H1 (cell line): ENCODE data around the gene CHCHD6. TPM values are rescaled to one million over a fixed set of nuclear protein-coding genes. Genes with fewer than 3 reads are reported as not detected.

Source experiments
- CTCF ChIA-PET: fragments of 300-600 bp; sonication (Branson Sonifier 250); formaldehyde crosslinking; loops from one replicate; lab custom pipeline; 2021; ENCODE audit not compliant: partially characterized antibody; lab: Charles Lee
- POLR2A ChIA-PET: fragments of 300-600 bp; sonication (Branson Sonifier 250); formaldehyde crosslinking; loops from one replicate; lab custom pipeline; 2021; ENCODE audit warnings: inconsistent platforms; ENCODE audit not compliant: partially characterized antibody; lab: Charles Lee
- DNase-seq, 2 experiments: peaks; one replicate each; pipeline versions ENCODE4 v3.0.0 to v3.0.0-alpha.2; 2010 to 2022; ENCODE audit warnings: low spot score in 2 of 2, low read depth in 1 of 2, mixed read lengths in 1 of 2
- FAIRE-seq: peaks from 2 replicates; lab custom pipeline; 2011; peaks lifted over from hg19 to GRCh38; lab: Jason Lieb, UNC
- H2AFZ ChIP-seq: 2 replicates; pipeline ENCODE4 v1.8.1; 2012; ENCODE audit warnings: low read length, inconsistent platforms
- H2AK5ac ChIP-seq: 2 replicates; pipeline ENCODE4 v1.6.1; 2013; ENCODE audit warnings: low read depth, low read length
- H2BK120ac ChIP-seq: replicated peaks from 2 replicates; pipeline ENCODE3; 2013; ENCODE audit warnings: low read depth, low read length, inconsistent platforms
- H2BK12ac ChIP-seq: 2 replicates; pipeline ENCODE4 v1.6.1; 2013; ENCODE audit warnings: low read depth, low read length
- H2BK15ac ChIP-seq: 2 replicates; pipeline ENCODE4 v1.6.1; 2013; ENCODE audit warnings: low read length
- H2BK20ac ChIP-seq: 2 replicates; pipeline ENCODE4 v1.6.1; 2013; ENCODE audit warnings: low read length
- H2BK5ac ChIP-seq: 2 replicates; pipeline ENCODE4 v1.6.1; 2013; ENCODE audit warnings: low read depth, low read length
- H3K14ac ChIP-seq: 2 replicates; pipeline ENCODE4 v1.6.1; 2013; ENCODE audit warnings: inconsistent platforms; ENCODE audit not compliant: insufficient read length
- H3K18ac ChIP-seq: 2 replicates; pipeline ENCODE4 v1.6.1; 2013; ENCODE audit warnings: low read length; ENCODE audit errors: extremely low read depth
- H3K23ac ChIP-seq: 2 replicates; pipeline ENCODE4 v1.6.1; 2013; ENCODE audit warnings: inconsistent platforms; ENCODE audit not compliant: insufficient read length
- H3K23me2 ChIP-seq: 2 replicates; pipeline ENCODE4 v1.6.1; 2013; ENCODE audit warnings: low read depth, low read length
- H3K27ac ChIP-seq: 2 replicates; pipeline ENCODE4 v1.6.1; 2011; ENCODE audit warnings: low read depth, low read length, inconsistent platforms
- H3K27me3 ChIP-seq, 4 experiments: replicated peaks in 1 of 4; 1 replicate in 1 of 4; 2 replicates in 3 of 4; pipeline versions ENCODE4 v1.6.1 to v1.8.1; 2011 to 2013; ENCODE audit warnings: low read length in 3 of 4, mild to moderate bottlenecking in 3 of 4, inconsistent platforms in 2 of 4, mixed read lengths in 2 of 4, moderate library complexity in 1 of 4; ENCODE audit not compliant: control insufficient read depth in 3 of 4, insufficient read depth in 3 of 4; ENCODE audit errors: extremely low read depth in 1 of 4
- H3K36me3 ChIP-seq, 4 experiments: 2 replicates each; pipeline versions ENCODE4 v1.6.1 to v1.8.1; 2011 to 2013; ENCODE audit warnings: mild to moderate bottlenecking in 4 of 4, low read length in 3 of 4, moderate library complexity in 2 of 4, control low read depth in 1 of 4, inconsistent platforms in 1 of 4; ENCODE audit not compliant: insufficient read depth in 4 of 4, control insufficient read depth in 2 of 4
- H3K4ac ChIP-seq: replicated peaks from 2 replicates; pipeline ENCODE3; 2013; ENCODE audit warnings: low read length, low read depth, mixed read lengths, inconsistent platforms; ENCODE audit not compliant: insufficient read length
- H3K4me1 ChIP-seq, 4 experiments: replicated peaks in 1 of 4; 1 replicate in 1 of 4; 2 replicates in 3 of 4; pipeline versions ENCODE4 v1.6.1 to v1.8.1; 2011 to 2013; ENCODE audit warnings: low read length in 3 of 4, inconsistent platforms in 2 of 4, mixed read lengths in 1 of 4; ENCODE audit not compliant: insufficient read depth in 4 of 4, control insufficient read depth in 3 of 4
- H3K4me2 ChIP-seq, 2 experiments: 2 replicates each; pipeline versions ENCODE4 v1.6.1 to v1.8.1; 2011 to 2013; ENCODE audit warnings: low read depth in 2 of 2, low read length in 2 of 2, control low read depth in 1 of 2, inconsistent platforms in 1 of 2, mild to moderate bottlenecking in 1 of 2; ENCODE audit not compliant: insufficient read depth in 1 of 2
- H3K4me3 ChIP-seq, 4 experiments: fragments of 200-600, 300-600 bp in 1 of 4; sonication (generic), shearing (Covaris generic), sonication (Bioruptor Twin) in 1 of 4; 2 replicates each; pipeline versions ENCODE4 v1.5.1 to v1.8.1; 2011 to 2016; ENCODE audit warnings: low read length in 4 of 4, low read depth in 3 of 4, control low read depth in 2 of 4, inconsistent platforms in 2 of 4, mild to moderate bottlenecking in 2 of 4, mixed read lengths in 1 of 4, moderate library complexity in 1 of 4; ENCODE audit not compliant: insufficient read depth in 2 of 4; ENCODE audit errors: extremely low read depth in 1 of 4
- H3K56ac ChIP-seq: replicated peaks from 2 replicates; pipeline ENCODE3; 2013; ENCODE audit warnings: low read depth, mild to moderate bottlenecking, mixed read lengths, low read length, inconsistent platforms; ENCODE audit not compliant: insufficient read length
- H3K79me1 ChIP-seq: 2 replicates; pipeline ENCODE4 v1.6.1; 2013; ENCODE audit warnings: low read depth, low read length, control low read depth
- H3K79me2 ChIP-seq, 2 experiments: 2 replicates each; pipeline versions ENCODE4 v1.6.1 to v1.8.1; 2012 to 2013; ENCODE audit warnings: low read length in 2 of 2, mild to moderate bottlenecking in 2 of 2, inconsistent platforms in 1 of 2; ENCODE audit not compliant: insufficient read depth in 2 of 2, control insufficient read depth in 1 of 2
- H3K9ac ChIP-seq, 4 experiments: replicated peaks in 1 of 4; 1 replicate in 1 of 4; 2 replicates in 3 of 4; pipeline versions ENCODE4 v1.6.1 to v1.8.1; 2011 to 2013; ENCODE audit warnings: low read depth in 3 of 4, low read length in 3 of 4, control low read depth in 2 of 4, mild to moderate bottlenecking in 2 of 4, moderate library complexity in 2 of 4, inconsistent platforms in 1 of 4; ENCODE audit errors: extremely low read depth in 1 of 4
- H3K9me3 ChIP-seq, 2 experiments: 2 replicates each; pipeline versions ENCODE4 v1.6.1 to v1.8.1; 2012 to 2013; ENCODE audit warnings: mild to moderate bottlenecking in 2 of 2, moderate library complexity in 2 of 2, control low read depth in 1 of 2, inconsistent platforms in 1 of 2, low read depth in 1 of 2, low read length in 1 of 2, mixed read lengths in 1 of 2; ENCODE audit not compliant: insufficient read depth in 2 of 2
- H4K20me1 ChIP-seq, 2 experiments: replicated peaks in 1 of 2; 2 replicates each; pipeline versions ENCODE3 to v1.8.1; 2011 to 2013; ENCODE audit warnings: inconsistent platforms in 2 of 2, low read length in 2 of 2, mild to moderate bottlenecking in 1 of 2; ENCODE audit not compliant: insufficient read depth in 2 of 2, control insufficient read depth in 1 of 2
- H4K5ac ChIP-seq: 2 replicates; pipeline ENCODE4 v1.6.1; 2013; ENCODE audit warnings: low read length, low read depth, mixed read lengths, inconsistent platforms; ENCODE audit not compliant: insufficient read length
- H4K8ac ChIP-seq: 2 replicates; pipeline ENCODE4 v1.8.0; 2013; ENCODE audit warnings: mild to moderate bottlenecking, moderate library complexity, low read length, inconsistent platforms; ENCODE audit not compliant: insufficient read depth; ENCODE audit errors: extremely low read depth
- H4K91ac ChIP-seq: replicated peaks from 2 replicates; pipeline ENCODE3; 2013; ENCODE audit warnings: low read length, mixed read lengths, inconsistent platforms; ENCODE audit not compliant: insufficient read length
- TAF1 ChIP-seq: IDR thresholded peaks from 2 replicates; pipeline ENCODE4 v1.6.1; 2011; ENCODE audit warnings: mild to moderate bottlenecking, low read depth, low read length
- WGBS, 2 experiments: shearing (Covaris generic) in 1 of 2; methylation state at CpG; one replicate each; pipeline versions ENCODE4 v1.1.6 to v1.1.7; 2013 to 2015; ENCODE audit warnings: low lambda C conversion rate in 2 of 2, mixed read lengths in 2 of 2, inconsistent platforms in 1 of 2, low coverage in 1 of 2, missing lambda C conversion rate in 1 of 2; ENCODE audit not compliant: insufficient replicate concordance in 2 of 2, insufficient coverage in 1 of 2, insufficient read length in 1 of 2; ENCODE audit errors: extremely low coverage in 1 of 2, missing lambda C conversion rate in 1 of 2; 5-methylcytosine and 5-hydroxymethylcytosine counted together
- polyA plus RNA-seq, 7 experiments: library from polyadenylated mRNA; depleted of rRNA in 3 of 7; stranded (reverse) in 5 of 7; unstranded in 2 of 7; fragments of >200 nt in 5 of 7; fragments of 200-250 nt in 2 of 7; gene quantifications; 1 replicate in 5 of 7; 2 replicates in 1 of 7; 4 replicates in 1 of 7; pipeline versions ENCODE4 v1.2.1 to v1.2.3, GENCODE V29; 2011 to 2013; ENCODE audit warnings: missing spikeins in 2 of 7, mixed read lengths in 2 of 7
- total RNA-seq: library from RNA; stranded (reverse); fragmentation: NEBNext Ultra II Directional; extraction: Animal tissue kit (Norgen Biotek cat#: 25700); gene quantifications from 2 replicates; pipeline ENCODE4 v1.2.1, GENCODE V29; 2021

Gene CHCHD6
- total and polyA plus RNA-seq, 2 of the 8 experiments (the other 6 are each of a cell fraction or from before 2014, with no cell fraction given): 32.4 to 37.6 TPM

DNA sequence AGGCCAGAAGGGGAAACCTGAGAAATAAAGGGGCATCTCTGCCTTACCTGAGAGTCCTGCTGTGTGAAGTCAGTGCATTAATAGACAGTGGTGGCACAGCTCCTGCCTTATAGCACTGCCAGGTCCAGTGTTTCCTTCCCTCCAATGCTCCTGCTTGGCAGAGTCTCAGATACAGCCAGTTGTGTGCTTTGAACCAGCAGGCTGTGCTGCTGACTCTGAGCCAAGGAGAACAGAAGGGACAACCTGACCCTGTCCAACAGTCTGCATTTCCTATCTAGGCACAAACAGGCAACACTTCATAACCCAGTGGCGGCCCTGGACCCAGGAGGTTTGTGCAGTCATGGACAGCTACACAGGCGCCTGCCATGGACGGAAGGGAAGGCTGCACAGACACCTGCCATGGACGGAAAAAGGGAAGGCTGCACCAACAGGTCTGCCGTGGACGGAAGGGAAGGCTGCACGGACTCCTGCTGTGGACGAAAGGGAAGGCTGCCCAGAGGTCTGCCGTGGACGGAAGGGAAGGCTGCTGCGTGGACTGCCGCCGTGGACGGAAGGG, 245.0 kb downstream of the CHCHD6 start:
- WGBS, 2 experiments: 80% methylated on average over 12 of the region's 14 CpGs; no CpG with 5 or more reads in 1 of the 2 experiments
- FAIRE-seq (no peak), DNase-seq (no peak)
- Histone ChIP-seq H3K14ac (no peak overlapping the region), H3K4me2 (no peak overlapping the region), H2AK5ac (no peak overlapping the region), H3K79me2 (no peaks in the 10 kb centered on the region), H3K27ac (no peak overlapping the region), H3K4ac (no peak overlapping the region), H3K23me2 (no peaks in the 10 kb centered on the region), H4K5ac (no peak overlapping the region), H3K4me3 (no peak overlapping the region), H2AFZ (no peak overlapping the region), H3K9ac (no peak overlapping the region), H2BK12ac (no peak overlapping the region), H4K20me1 (peaks cover 0 to 2% of the 10 kb centered on the region in 2 experiments), H3K23ac (no peak overlapping the region), H2BK5ac (no peak overlapping the region), H3K9me3 (no peaks in the 10 kb centered on the region), H4K91ac (no peak overlapping the region), H2BK15ac (no peak overlapping the region), H4K8ac (no peak overlapping the region), H3K56ac (no peak overlapping the region), H3K79me1 (no peaks in the 10 kb centered on the region), H2BK20ac (no peak overlapping the region), H3K18ac (no peak overlapping the region), H3K36me3 (no peaks in the 10 kb centered on the region), H3K4me1 (no peaks in the 10 kb centered on the region), H2BK120ac (no peak overlapping the region), H3K27me3 (no peaks in the 10 kb centered on the region)
- ChIA-PET CTCF (interaction anchor here (1.2 kb wide), 1 partner anchor 10 kb away, joined by 4 read pairs; no protein-coding TSS in a partner anchor), POLR2A (no interaction called here)
- no peak for TF ChIP-seq TAF1
